ENCODE results near the gene WSB1. TPM values are rescaled to one million over a fixed set of nuclear protein-coding genes. Genes with fewer than 3 reads are reported as not detected.

WSB1 gene
- polyA plus RNA-seq (2011; rRNA removed): 107 and 111 TPM in 2 replicates
- polyA plus RNA-seq (2012; cell fraction: cytosol; rRNA removed): 81.8 and 97.0 TPM in 2 replicates
- 137 and 157 TPM in 2 replicates for polyA plus RNA-seq (2012; cell fraction: nucleus; rRNA removed)
- 41.1 to 50.7 TPM (median 46.0 TPM) in 3 replicates for polyA plus RNA-seq (2017; fragmentation: RNase III; extraction: RNeasy Plus Mini Kit Qiagen cat#74134 plus additional on column Dnase treatment)
- 31.2 and 45.5 TPM in 2 replicates for polyA minus RNA-seq (2011; rRNA and poly(A)+ RNA removed)

DNA sequence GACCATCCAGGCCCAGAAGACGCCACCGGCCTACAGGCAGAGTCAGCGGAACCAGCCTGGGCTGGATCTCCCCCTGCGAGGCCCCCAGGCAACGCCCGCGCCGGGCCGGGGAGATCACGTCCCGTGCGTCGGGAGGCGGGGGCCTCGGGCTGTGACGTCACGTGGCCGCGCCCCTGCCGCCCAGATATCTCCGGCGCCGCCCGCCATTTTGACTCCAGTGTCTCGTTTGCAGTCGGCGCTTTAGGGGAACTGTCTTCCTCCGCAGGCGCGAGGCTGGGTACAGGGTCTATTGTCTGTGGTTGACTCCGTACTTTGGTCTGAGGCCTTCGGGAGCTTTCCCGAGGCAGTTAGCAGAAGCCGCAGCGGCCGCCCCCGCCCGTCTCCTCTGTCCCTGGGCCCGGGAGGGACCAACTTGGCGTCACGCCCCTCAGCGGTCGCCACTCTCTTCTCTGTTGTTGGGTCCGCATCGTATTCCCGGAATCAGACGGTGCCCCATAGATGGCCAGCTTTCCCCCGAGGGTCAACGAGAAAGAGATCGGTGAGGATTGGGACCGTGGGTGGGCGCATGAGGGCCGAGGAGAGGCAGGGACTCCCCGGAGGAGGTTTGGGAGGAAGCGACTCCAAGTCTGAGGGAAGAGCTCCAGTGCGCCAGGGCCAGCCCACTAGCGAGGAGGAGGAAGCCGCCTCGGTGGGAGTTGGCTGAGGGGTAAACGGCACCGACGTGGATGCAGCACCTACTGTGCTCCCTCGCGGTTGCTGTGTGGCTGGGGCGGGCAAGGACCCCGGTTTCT, at the start of gene WSB1:
Gene WSB1 (plus strand): TSS at position 217 of the 791 bp plus-strand sequence. CDS start 282 bp downstream, at position 499.
- peak within 1 kb of the TSS; percentile 71 for H3K4me3 ChIP-seq
- peaks cover 25% of the 10 kb centered on the region for H3K4me1 ChIP-seq
- H3K9me3 ChIP-seq: no peaks in the 10 kb centered on the region
- peak; percentile 87 to 89 for ATAC-seq
- ChIA-PET POLR2A (interaction anchor here (0.6 to 4.2 kb wide), 31 partner anchors 10 to 284 kb away, joined by 3 to 57 read pairs (median 6); no protein-coding TSS in a partner anchor), CTCF (interaction anchor here (1.0 to 8.5 kb wide), 20 partner anchors 11 to 361 kb away, joined by 3 to 61 read pairs (median 4); no protein-coding TSS in a partner anchor)
- peak within 1 kb of the TSS; percentile 88 to 94 for H3K27ac ChIP-seq
- 2% methylated on average over 64 of the region's 66 CpGs for WGBS (ENCODE audit: missing lambda C conversion rate)
- peak; percentile 95 to 98 for TF ChIP-seq JUN (IDR thresholded peaks at IDR 0.05)
- no peak for TF ChIP-seq FOXS1 (CRISPR knock-in tag; IDR thresholded peaks at IDR 0.05)
- no peak; the same call in 1 of the 2 replicates for TF ChIP-seq FOSB (CRISPR knock-in tag; IDR thresholded peaks at IDR 0.05)
- TF ChIP-seq RCOR1 (IDR thresholded peaks at IDR 0.05; ENCODE audit: low read depth, low read length): no peak
- peak; percentile 86 for TF ChIP-seq USF2 (IDR thresholded peaks at IDR 0.05)
- no peak for TF ChIP-seq RNF2 (IDR thresholded peaks at IDR 0.05; ENCODE audit: borderline replicate concordance, low read depth)
- no peak for TF ChIP-seq CTCF (IDR thresholded peaks at IDR 0.05)
- peak in 1 of 2 experiments; percentile 18; a peak in 1 of 5 replicates for TF ChIP-seq RAD21 (conservative IDR thresholded peaks at IDR 0.05 in 1 of 2, IDR thresholded peaks at IDR 0.05 in 1 of 2)
- TF ChIP-seq NFE2L2 (conservative IDR thresholded peaks at IDR 0.05; ENCODE audit: low read length): no peak
- TF ChIP-seq REST (IDR thresholded peaks at IDR 0.05): peak; percentile 35; the same call in 1 of the 2 replicates
- TF ChIP-seq EHMT2 (IDR thresholded peaks at IDR 0.05; ENCODE audit: low read depth): no peak
- TF ChIP-seq HOXB5 (CRISPR knock-in tag; IDR thresholded peaks at IDR 0.05): no peak
- TF ChIP-seq MYC (IDR thresholded peaks at IDR 0.05; ENCODE audit: borderline replicate concordance, low read length): peak; percentile 62
- TF ChIP-seq HEYL (CRISPR knock-in tag; IDR thresholded peaks at IDR 0.05): peak; percentile 38; the same call in 1 of the 2 replicates
- TF ChIP-seq, protein P1, sequence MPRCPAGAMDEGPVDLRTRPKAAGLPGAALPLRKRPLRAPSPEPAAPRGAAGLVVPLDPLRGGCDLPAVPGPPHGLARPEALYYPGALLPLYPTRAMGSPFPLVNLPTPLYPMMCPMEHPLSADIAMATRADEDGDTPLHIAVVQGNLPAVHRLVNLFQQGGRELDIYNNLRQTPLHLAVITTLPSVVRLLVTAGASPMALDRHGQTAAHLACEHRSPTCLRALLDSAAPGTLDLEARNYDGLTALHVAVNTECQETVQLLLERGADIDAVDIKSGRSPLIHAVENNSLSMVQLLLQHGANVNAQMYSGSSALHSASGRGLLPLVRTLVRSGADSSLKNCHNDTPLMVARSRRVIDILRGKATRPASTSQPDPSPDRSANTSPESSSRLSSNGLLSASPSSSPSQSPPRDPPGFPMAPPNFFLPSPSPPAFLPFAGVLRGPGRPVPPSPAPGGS (IDR thresholded peaks at IDR 0.05): peak; percentile 99
- peak; percentile 75 for TF ChIP-seq BHLHE40 (IDR thresholded peaks at IDR 0.05; ENCODE audit: low read depth, low read length)
- TF ChIP-seq CBX8 (IDR thresholded peaks at IDR 0.05): no peak
- peak; percentile 98 for TF ChIP-seq POLR2A (IDR thresholded peaks at IDR 0.05; ENCODE audit: low read length)
- TF ChIP-seq PHF8 (IDR thresholded peaks at IDR 0.05; ENCODE audit: borderline replicate concordance, low read depth): peak; percentile 99; the same call in 1 of the 2 replicates
- TF ChIP-seq MAFK (IDR thresholded peaks at IDR 0.05; ENCODE audit: partially characterized antibody): peak; percentile 66
- TF ChIP-seq GATA3 (IDR thresholded peaks at IDR 0.05; ENCODE audit: borderline replicate concordance): peak; percentile 27; the same call in 1 of the 2 replicates
- TF ChIP-seq CBX2 (IDR thresholded peaks at IDR 0.05; ENCODE audit: borderline replicate concordance, low read depth): no peak
- TF ChIP-seq EHF (CRISPR knock-in tag; IDR thresholded peaks at IDR 0.05): no peak; the same call in 1 of the 2 replicates
- TF ChIP-seq EP300 (IDR thresholded peaks at IDR 0.05): no peak
- TF ChIP-seq TP53 (CRISPR knock-in tag; IDR thresholded peaks at IDR 0.05): peak; percentile 85; the same call in 1 of the 2 replicates
- no peak for TF ChIP-seq POLR2AphosphoS2 (conservative IDR thresholded peaks at IDR 0.05; ENCODE audit: low read length)
- TF ChIP-seq FOSL2 (IDR thresholded peaks at IDR 0.05): no peak
- peak; percentile 62 for TF ChIP-seq FOSL2 (CRISPR knock-in tag; IDR thresholded peaks at IDR 0.05)
- TF ChIP-seq MAZ (IDR thresholded peaks at IDR 0.05; ENCODE audit: borderline replicate concordance, low read depth, low read length): peak; percentile 83; the same call in 1 of the 2 replicates
- peak; percentile 81 for TF ChIP-seq RFX5 (IDR thresholded peaks at IDR 0.05)
- TF ChIP-seq, protein P2, sequence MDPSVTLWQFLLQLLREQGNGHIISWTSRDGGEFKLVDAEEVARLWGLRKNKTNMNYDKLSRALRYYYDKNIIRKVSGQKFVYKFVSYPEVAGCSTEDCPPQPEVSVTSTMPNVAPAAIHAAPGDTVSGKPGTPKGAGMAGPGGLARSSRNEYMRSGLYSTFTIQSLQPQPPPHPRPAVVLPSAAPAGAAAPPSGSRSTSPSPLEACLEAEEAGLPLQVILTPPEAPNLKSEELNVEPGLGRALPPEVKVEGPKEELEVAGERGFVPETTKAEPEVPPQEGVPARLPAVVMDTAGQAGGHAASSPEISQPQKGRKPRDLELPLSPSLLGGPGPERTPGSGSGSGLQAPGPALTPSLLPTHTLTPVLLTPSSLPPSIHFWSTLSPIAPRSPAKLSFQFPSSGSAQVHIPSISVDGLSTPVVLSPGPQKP (IDR thresholded peaks at IDR 0.05; ENCODE audit: low read depth, low read length): no peak
- H3K4me2 ChIP-seq: peak within 1 kb of the TSS; percentile 90
- peak; percentile 92 to 94 for DNase-seq (ENCODE audit: low read depth in 1 of 2, low spot score in 1 of 2)
- no peak for FAIRE-seq
